HL-60/S4 (cell line): Measurements from ENCODE around the gene OR13A1.
"Not testable (repeated sequence)": the region's sequence is repeated elsewhere in the genome, so short reads cannot be mapped to it uniquely, and the experiment has no call there.

Experiments used
- in situ Hi-C: fragments of 300-500 bp; cut with MboI; formaldehyde crosslinking; loops from 2 replicates; pipeline ENCODE4 v1.14.3; 2022; ENCODE audit warnings: low sequenced_read_pairs

Gene OR13A1

DNA sequence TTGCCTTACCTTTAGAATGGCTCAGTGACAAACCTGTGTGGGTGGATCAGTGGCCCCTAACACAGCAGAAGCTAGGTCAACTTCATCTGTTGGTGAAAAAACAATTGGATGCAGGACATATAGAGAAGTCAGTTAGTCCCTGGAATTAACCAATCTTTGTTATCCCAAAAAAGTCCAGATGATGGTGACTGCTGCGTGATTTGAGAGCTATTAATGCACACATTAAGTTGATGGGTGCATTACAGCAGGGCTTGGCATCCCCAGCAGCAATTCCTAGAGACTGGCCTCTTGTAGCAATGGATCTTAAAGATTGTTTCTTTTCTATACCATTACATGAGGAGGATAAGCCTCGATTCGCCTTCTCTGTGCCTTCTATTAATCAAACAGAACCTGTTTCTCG, 33.3 kb downstream of the OR13A1 start:
- in situ Hi-C loops, result no loop called here

DNA sequence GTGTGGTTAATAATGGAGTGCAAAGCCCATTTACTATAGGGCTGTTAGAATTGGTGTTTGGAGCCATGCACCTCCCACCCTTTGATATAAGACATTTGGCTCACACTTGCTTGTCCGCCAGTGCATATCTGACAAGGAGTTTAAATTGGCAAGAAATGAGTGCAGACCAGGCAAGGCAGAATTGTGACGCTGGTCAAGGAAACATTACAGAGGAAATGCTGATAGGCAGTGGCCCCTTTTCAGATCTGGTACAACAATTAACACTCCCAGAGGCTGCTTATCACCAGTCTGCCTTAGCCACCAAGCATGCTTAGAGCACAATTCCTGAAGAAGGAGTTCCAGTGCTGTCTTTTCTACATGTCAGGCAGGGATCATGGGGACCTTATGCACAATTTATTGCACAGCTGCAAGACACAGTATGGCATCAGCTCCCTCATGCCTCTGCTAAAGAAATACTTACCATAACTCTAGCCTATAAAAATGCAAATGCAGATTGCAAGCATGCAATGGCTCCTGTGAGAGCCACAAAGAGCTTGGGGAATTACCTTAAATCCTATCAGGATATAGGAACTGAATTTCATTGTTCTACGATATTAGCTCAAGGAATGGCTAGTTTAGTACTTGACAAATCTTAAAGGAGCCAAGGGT, 35.2 kb downstream of the OR13A1 start:
- in situ Hi-C loops, result no loop called here

DNA sequence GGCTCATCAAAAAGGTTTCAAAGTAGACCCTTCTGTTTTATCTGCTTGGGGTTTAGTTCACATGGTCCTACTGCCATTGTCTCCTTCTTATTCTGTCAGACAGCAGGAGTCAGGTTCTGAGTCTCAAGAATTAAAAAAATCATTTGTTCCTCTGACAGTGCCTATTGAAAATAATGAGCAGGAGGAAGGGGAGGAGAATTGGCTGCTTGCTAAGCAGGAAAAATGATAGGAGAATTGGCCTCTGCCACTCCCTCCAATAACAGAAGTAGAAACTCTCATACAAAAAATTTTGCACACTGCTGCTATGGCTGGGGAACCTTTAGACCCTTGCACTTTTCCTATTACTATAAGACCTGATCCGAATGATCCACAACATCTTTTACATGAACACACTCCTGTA, 35.7 kb downstream of the OR13A1 start:
- in situ Hi-C loops, result no loop called here

DNA sequence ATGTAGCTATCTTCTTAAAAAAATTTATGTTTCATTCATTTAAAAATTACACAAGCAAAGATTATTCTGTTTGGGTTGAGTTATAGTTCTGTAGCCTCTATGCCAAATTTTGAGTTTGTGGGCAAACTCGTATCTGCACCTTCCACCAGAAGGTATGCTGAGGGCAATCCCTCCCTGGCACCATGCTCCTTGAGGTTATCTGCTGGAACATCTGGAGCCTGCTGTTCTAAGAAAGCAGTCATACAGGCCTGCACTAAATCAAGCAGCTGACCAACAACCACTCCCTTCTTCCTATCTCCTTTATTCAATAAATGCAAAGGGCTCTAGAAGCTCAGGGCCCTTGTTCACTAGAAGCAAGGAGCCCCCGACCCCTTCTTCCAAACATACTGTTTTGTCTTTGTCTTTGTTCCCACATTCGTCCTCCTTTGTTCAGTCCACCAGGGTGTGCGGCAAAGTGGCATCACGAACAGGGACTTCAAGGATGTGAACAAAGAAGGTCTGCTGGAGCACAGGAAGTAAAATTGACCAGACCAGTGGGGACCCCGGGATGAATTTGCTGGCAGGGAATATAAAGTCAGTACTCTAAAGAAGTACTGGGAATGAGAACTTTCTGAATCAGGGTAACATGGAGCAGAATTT, 36.4 kb downstream of the OR13A1 start:
- in situ Hi-C loops, result no loop called here

- in situ Hi-C loops, result not testable (repeated sequence)
Measured at GRCh38 chr10:45276146-45276545, 39.3 kb downstream of the OR13A1 start.

GRCh38 chr10:45274364-45274763, 41.0 kb downstream of the OR13A1 start:
- in situ Hi-C loops, result no loop called here

GRCh38 chr10:45267777-45268176, 47.6 kb downstream of the OR13A1 start:
- in situ Hi-C loops, result not testable (repeated sequence)

DNA sequence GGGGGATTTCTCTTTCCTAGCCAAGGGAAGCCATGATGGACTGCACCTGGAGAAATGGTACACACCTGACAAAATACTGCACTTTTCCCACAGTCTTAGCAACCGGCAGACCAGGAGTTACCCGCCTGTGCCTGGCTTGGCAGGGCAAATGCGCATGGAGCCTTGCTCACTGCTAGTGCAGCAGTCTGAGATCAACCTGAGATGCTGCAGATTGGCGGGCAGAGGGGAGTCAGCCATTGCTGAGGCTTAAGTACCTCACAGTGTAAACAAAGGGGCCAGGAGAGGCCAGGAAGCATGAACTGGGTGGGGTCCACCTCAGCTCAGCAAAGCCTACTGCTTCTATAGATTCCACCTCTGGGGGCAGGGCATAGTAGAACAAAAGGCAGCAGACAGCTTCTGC, 49.4 kb downstream of the OR13A1 start:
- in situ Hi-C loops, result no loop called here

DNA sequence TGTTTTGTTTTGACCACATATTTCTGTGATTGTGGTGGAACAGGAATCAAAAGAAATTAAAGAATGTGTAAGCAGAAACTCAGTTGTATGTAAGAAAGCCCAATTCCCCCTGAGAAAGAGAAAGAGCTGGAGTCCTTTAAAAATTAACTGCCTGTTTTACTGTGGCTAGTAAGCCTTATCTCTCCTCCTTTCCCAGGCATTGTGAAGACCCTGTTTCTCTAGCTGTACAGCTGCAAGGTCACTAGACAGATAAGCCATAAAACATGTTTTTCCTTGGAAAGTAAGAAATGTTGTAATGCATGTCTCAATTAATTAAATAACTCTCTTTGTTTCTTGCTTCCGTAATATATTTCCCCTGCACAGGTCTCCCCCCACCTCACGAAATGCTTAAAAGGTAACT, 53.5 kb downstream of the OR13A1 start:
- in situ Hi-C loops, result no loop called here

DNA sequence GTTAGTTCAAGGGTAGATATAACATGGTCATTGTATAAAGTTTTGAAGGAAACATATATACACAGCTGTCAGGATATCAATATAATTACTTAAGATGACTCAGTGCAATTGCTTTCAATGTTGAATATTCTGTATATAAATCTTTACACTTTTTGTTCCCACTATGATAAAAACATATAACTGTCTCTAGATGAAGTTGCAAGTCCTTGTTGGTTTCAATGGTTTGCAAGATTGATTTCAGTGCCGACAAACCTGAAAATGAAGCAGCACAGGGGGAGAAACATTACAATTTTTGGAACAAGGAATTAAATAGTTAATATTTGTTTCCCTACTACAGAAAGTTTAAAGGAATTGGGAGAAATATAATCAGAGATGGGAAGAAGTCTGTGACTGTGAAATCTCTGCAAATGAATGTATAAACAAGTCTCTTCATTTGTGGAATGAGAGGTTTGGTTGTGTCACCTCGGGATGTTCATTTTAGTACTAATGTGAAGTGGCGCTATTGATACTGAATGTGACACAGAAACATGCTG, 54.1 kb downstream of the OR13A1 start:
- in situ Hi-C loops, result no loop called here

- in situ Hi-C loops, result not testable (repeated sequence)
Measured at GRCh38 chr10:45260635-45261034, 54.8 kb downstream of the OR13A1 start.

GRCh38 chr10:45259786-45260495, 55.5 kb downstream of the OR13A1 start:
- in situ Hi-C loops, result not testable (repeated sequence)

GRCh38 chr10:45257600-45257999, 57.8 kb downstream of the OR13A1 start:
- in situ Hi-C loops, result no loop called here

DNA sequence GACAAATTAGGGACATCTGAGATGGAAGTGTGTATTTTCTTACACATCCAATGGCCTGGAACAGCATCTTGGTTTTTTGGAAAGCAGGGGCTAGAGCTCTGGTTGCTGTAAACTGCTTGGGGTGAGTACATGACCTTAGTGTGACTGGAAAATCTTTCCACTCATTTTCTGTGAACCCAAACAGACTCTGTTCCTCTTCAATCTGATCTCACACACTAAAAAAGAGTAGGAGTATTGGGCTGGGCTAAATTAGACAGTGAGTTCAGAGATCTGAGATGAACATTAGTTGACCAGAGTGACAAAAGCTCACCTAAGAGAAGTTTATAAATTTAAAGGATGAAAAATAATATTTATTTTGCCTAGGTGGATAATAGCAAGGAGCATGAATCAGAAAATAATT, 59.2 kb downstream of the OR13A1 start:
- in situ Hi-C loops, result no loop called here

DNA sequence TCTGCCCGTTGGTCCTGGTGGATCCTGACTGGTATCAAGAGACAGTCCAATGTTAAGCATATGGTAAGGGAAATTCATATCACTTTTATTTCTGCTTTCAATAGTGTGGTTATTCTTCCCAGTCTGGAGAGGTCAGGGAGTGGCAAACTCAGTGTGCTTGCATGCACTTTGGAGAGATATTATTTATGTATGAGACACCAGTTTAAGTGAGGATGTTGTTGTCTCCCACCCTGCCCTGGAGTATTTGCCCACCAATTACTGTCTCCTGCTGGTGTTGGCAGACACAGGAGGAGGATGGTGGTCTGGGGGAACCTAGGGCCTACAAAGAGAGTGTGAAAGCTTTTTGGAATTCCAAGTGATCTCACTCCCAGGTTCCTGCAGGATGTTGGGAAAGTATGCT, 59.7 kb downstream of the OR13A1 start:
- in situ Hi-C loops, result no loop called here

- in situ Hi-C loops, result no loop called here
Measured at GRCh38 chr10:45254892-45255291, 60.5 kb downstream of the OR13A1 start.

DNA sequence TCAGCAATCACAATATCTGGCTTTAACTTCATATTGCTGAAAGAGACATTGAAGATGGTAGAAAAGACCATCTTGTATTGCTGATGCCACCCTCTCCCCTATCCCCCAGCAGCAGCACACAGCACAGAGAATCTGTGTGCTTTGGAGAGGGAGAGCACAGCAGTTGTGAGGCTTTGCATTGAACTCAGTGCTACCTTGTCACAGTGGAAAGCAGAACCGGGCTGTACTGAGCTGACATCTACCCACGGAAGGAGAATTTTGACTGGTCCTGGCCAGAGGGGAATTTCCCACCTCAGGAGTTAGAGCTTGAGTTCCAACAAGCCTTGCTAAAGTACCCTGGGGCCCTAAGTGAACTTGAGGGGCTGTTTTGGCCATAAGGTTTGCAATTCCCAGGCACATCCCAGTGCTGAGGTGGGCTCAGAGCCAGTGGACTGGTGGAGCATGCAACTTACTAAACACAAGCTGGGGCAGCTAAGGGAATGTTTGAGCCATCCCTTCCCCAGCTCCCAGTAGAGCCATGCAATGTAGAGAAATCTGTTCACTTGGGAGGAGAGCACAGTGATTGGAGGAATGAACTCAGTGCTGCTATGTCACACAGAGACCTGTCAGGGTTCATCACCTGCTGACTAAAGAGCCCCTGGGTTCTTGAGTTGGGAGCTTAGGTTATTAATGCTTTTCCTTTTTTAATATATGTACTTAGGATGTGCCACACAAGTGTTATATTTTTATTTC, 62.1 kb downstream of the OR13A1 start:
- in situ Hi-C loops, result no loop called here
